Measurements from ENCODE around the gene KLF16. TPM values are rescaled to one million over a fixed set of nuclear protein-coding genes. Genes with fewer than 3 reads are reported as not detected.

The KLF16 gene
- total and polyA plus RNA-seq, 2 donors from 2014 or later: 10.4 to 22.2 TPM

- TF ChIP-seq, protein P1, sequence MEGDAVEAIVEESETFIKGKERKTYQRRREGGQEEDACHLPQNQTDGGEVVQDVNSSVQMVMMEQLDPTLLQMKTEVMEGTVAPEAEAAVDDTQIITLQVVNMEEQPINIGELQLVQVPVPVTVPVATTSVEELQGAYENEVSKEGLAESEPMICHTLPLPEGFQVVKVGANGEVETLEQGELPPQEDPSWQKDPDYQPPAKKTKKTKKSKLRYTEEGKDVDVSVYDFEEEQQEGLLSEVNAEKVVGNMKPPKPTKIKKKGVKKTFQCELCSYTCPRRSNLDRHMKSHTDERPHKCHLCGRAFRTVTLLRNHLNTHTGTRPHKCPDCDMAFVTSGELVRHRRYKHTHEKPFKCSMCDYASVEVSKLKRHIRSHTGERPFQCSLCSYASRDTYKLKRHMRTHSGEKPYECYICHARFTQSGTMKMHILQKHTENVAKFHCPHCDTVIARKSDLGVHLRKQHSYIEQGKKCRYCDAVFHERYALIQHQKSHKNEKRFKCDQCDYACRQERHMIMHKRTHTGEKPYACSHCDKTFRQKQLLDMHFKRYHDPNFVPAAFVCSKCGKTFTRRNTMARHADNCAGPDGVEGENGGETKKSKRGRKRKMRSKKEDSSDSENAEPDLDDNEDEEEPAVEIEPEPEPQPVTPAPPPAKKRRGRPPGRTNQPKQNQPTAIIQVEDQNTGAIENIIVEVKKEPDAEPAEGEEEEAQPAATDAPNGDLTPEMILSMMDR (IDR thresholded peaks at IDR 0.05; ENCODE audit: borderline replicate concordance, extremely low read depth, insufficient read depth): no peak
- H3K36me3 ChIP-seq (ENCODE audit: control insufficient read depth in 2 of 3, insufficient read depth in 3 of 3, low read length in 3 of 3): no peaks in the 10 kb centered on the region
- H3K9me3 ChIP-seq (ENCODE audit: control insufficient read depth in 2 of 3, insufficient read depth in 1 of 3, low read length in 3 of 3): no peaks in the 10 kb centered on the region
- no peaks in the 10 kb centered on the region for H3K27me3 ChIP-seq (ENCODE audit: control insufficient read depth, insufficient read depth, low read length)
- peak within 1 kb of the TSS; percentile 52 to 87 (median 83) for H3K4me3 ChIP-seq (ENCODE audit: low read length in 3 of 3)
- FAIRE-seq (peak; percentile 11), DNase-seq (peak; percentile 99 to 100 (median 99))
- peak within 1 kb of the TSS; percentile 29 to 71 (median 66) for H3K9ac ChIP-seq (ENCODE audit: low read length in 3 of 3)
- H3K4me1 ChIP-seq (ENCODE audit: control insufficient read depth in 2 of 3, insufficient read depth in 2 of 3, low read depth in 1 of 3, low read length in 3 of 3): peaks cover 0 to 23% (median 5%) of the 10 kb centered on the region in 3 donors
- intact Hi-C loops (cut with DNase I): no loop called here
- peak within 1 kb of the TSS; percentile 74 to 82 for H3K27ac ChIP-seq (ENCODE audit: low read depth in 2 of 2, low read length in 2 of 2)
Measured at GRCh38 chr19:1905110-1905862, 41.9 kb upstream of the KLF16 start, which contains the start of the genes ADAT3 and SCAMP4. TSS of gene ADAT3 (plus strand) at chr19:1905399. CDS start at chr19:1912048, 6,649 bp downstream. TSS of gene SCAMP4 (plus strand) at chr19:1905399. CDS start at chr19:1915020, 9,621 bp downstream.

DNA sequence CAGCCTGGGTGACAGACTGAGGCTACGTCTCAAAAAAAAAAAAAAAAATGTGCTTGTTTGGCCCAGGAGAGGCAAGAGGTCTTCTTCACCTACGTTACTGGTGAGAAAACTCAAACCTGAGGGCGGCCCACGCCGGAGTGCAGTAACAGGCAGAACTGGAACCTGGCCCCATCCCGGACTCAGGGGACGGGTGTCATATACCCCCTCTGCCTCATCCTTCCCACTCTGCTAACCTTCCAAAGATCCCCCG is 41.4 kb upstream of the KLF16 start:
- H3K4me1 ChIP-seq (ENCODE audit: control insufficient read depth in 2 of 3, insufficient read depth in 2 of 3, low read depth in 1 of 3, low read length in 3 of 3): peaks cover 0 to 20% (median 5%) of the 10 kb centered on the region in 3 donors
- no peak for DNase-seq
- H3K9ac ChIP-seq (ENCODE audit: low read length in 3 of 3): peak overlapping the region in 1 of 3 donors; percentile 48
- no peaks in the 10 kb centered on the region for H3K27me3 ChIP-seq (ENCODE audit: control insufficient read depth, insufficient read depth, low read length)
- no peak overlapping the region for H3K4me3 ChIP-seq (ENCODE audit: low read length in 3 of 3)
- no peaks in the 10 kb centered on the region for H3K9me3 ChIP-seq (ENCODE audit: control insufficient read depth in 2 of 3, insufficient read depth in 1 of 3, low read length in 3 of 3)
- TF ChIP-seq, protein P1 (IDR thresholded peaks at IDR 0.05; ENCODE audit: borderline replicate concordance, extremely low read depth, insufficient read depth): no peak
- intact Hi-C loops (cut with DNase I): no loop called here
- H3K27ac ChIP-seq (ENCODE audit: low read depth in 2 of 2, low read length in 2 of 2): peak overlapping the region; percentile 73 to 82
- H3K36me3 ChIP-seq (ENCODE audit: control insufficient read depth in 2 of 3, insufficient read depth in 3 of 3, low read length in 3 of 3): no peaks in the 10 kb centered on the region
- FAIRE-seq: no peak

GRCh38 chr19:1902923-1903322 is 39.5 kb upstream of the KLF16 start:
- intact Hi-C loops (cut with DNase I): no loop called here
- TF ChIP-seq, protein P1 (IDR thresholded peaks at IDR 0.05; ENCODE audit: borderline replicate concordance, extremely low read depth, insufficient read depth): no peak
- Histone ChIP-seq H3K9ac (ENCODE audit: low read length in 3 of 3) (no peak overlapping the region), H3K27me3 (ENCODE audit: control insufficient read depth, insufficient read depth, low read length) (no peaks in the 10 kb centered on the region), H3K27ac (ENCODE audit: low read depth in 2 of 2, low read length in 2 of 2) (no peak overlapping the region), H3K4me3 (ENCODE audit: low read length in 3 of 3) (no peak overlapping the region), H3K4me1 (ENCODE audit: control insufficient read depth in 2 of 3, insufficient read depth in 2 of 3, low read depth in 1 of 3, low read length in 3 of 3) (peaks cover 0 to 13% (median 5%) of the 10 kb centered on the region in 3 donors), H3K9me3 (ENCODE audit: control insufficient read depth in 2 of 3, insufficient read depth in 1 of 3, low read length in 3 of 3) (no peaks in the 10 kb centered on the region), H3K36me3 (ENCODE audit: control insufficient read depth in 2 of 3, insufficient read depth in 3 of 3, low read length in 3 of 3) (no peaks in the 10 kb centered on the region)
- FAIRE-seq (no peak), DNase-seq (no peak)

All from kidney (tissue), 14 donors.